Measurements from ENCODE around the gene SEMA6D.

- no peak for TF ChIP-seq EP300 (IDR thresholded peaks at IDR 0.05; ENCODE audit: borderline replicate concordance in 1 of 2, low read depth in 1 of 2, low read length in 1 of 2)
- TF ChIP-seq CTCF (IDR thresholded peaks at IDR 0.05) = no peak
- TF ChIP-seq SMC3 (IDR thresholded peaks at IDR 0.05; ENCODE audit: low read depth, low read length) = no peak
- no peak for TF ChIP-seq TCF12 (IDR thresholded peaks at IDR 0.05)
- TF ChIP-seq, protein P1, sequence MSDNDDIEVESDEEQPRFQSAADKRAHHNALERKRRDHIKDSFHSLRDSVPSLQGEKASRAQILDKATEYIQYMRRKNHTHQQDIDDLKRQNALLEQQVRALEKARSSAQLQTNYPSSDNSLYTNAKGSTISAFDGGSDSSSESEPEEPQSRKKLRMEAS (IDR thresholded peaks at IDR 0.05; ENCODE audit: low read depth) = no peak
These were observed 64.2 kb downstream of the SEMA6D start for GRCh38 chr15:47781527-47781926.

All from SK-N-SH (cell line).